ENCODE data around the gene SPATA3. TPM values are rescaled to one million over a fixed set of nuclear protein-coding genes. Genes with fewer than 3 reads are reported as not detected.

SPATA3 gene
- total RNA-seq, 2 experiments from 2014 or later, result 1.1 to 1.3 TPM

DNA sequence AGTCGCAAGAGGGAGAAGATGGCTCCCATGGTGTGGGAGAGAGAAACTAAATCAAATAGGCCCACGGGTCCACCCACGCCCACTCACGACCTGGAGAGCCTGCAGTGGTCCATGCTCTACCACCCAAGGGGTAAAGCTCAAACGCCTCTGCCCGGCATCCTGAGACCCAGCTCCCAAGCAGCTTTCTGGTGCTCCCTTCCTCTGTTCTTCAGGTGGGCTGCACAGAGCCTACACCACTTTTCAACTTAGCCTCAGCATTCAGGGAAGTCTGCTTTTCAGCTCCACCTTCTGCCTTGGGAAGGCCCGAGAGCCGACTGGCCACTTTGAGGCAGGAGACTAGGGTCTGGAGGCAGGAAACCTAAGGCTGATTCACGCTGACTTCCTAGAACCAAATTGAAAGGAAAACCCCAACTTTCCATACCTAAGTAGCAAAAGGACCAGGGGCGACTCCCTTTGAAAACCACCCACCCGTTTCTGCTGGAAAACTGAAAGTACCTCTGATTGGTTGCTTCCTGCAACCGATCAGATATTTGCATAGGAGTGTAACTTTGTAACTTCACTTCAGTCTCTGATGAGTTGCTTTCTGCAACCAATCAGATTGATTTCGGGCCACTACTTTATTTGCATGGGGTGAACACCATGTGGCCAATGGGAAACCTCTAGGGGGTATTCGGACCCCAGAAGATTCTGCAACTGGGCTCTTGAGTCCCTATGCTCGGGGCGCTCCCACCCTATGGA lies 26.8 kb upstream of the SPATA3 start:
- peaks cover 2% of the 10 kb centered on the region for H3K27me3 Mint-ChIP-seq
- POLR2A ChIA-PET, result no interaction called here
- intact Hi-C loops (cut with DNase I, micrococcal nuclease), result no loop called here
- CTCF ChIA-PET, result interaction anchor here (0.6 to 2.0 kb wide), 4 partner anchors 15 to 57 kb away, joined by 3 to 7 read pairs (median 5); no protein-coding TSS in a partner anchor
- ATAC-seq, result peak; percentile 1
- H3K4me3 Mint-ChIP-seq, result no peak overlapping the region
- H3K4me1 Mint-ChIP-seq, result peaks cover 26% of the 10 kb centered on the region
- no peak overlapping the region for H3K27ac Mint-ChIP-seq
- no peaks in the 10 kb centered on the region for H3K9me3 Mint-ChIP-seq (ENCODE audit: low read depth)
- no peaks in the 10 kb centered on the region for H3K36me3 Mint-ChIP-seq (ENCODE audit: low read depth)
- no peak for DNase-seq

DNA sequence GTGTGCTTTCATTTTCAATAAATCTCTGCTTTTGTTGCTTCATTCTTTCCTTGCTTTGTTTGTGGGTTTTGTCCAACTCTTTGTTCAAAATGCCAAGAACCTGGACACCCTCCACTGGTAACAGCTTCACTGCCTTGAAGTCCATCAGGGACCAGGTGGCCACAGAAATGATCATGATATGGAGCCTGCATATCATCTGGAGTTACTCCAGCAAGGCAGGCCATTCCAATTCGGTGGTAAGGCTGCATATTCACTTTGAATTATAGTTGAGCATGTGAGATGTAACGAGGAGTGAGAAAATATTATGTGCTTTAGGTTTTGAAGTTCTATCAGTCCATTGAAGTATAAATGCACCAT lies 26.3 kb upstream of the SPATA3 start:
- Mint-ChIP-seq H3K27me3 (peaks cover 2% of the 10 kb centered on the region), H3K36me3 (ENCODE audit: low read depth) (peaks cover under 1% of the 10 kb centered on the region), H3K27ac (peak overlapping the region; percentile 0), H3K9me3 (ENCODE audit: low read depth) (peaks cover under 1% of the 10 kb centered on the region), H3K4me3 (no peak overlapping the region), H3K4me1 (peaks cover 31% of the 10 kb centered on the region)
- ChIA-PET CTCF (interaction anchor here (0.6 to 0.8 kb wide), 2 partner anchors 39 to 67 kb away, joined by 3 read pairs; no protein-coding TSS in a partner anchor), POLR2A (no interaction called here)
- DNase-seq (no peak), ATAC-seq (no peak)
- intact Hi-C loops (cut with DNase I, micrococcal nuclease), result no loop called here

DNA sequence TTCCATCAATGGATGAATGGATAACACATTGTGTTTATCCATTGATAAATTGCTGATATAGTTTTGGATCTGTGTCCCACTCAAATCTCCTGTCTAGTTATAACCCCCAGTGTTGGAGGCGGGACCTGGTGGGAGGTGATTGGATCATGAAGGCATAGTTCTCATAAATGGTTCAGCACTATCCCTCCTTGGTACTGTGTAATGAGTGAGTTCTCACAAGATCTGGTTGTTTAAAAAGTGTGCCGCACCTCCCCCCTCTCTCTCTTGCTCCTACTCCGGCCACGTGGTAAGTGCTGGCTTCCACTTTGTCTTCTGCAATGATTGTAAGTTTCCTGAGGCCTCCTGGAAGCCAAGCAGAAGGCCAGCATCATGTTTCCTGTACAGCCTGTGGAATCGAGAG lies 23.9 kb upstream of the SPATA3 start:
- intact Hi-C loops (cut with DNase I, micrococcal nuclease), result no loop called here

GRCh38 chr2:230974096-230974913 lies 21.6 kb upstream of the SPATA3 start:
- Mint-ChIP-seq H3K9me3 (ENCODE audit: low read depth) (peaks cover 2% of the 10 kb centered on the region), H3K36me3 (ENCODE audit: low read depth) (peaks cover 1% of the 10 kb centered on the region), H3K4me1 (peaks cover 48% of the 10 kb centered on the region), H3K27me3 (peaks cover 2% of the 10 kb centered on the region), H3K4me3 (peak overlapping the region; percentile 26), H3K27ac (peak overlapping the region; percentile 91)
- POLR2A ChIA-PET, result interaction anchor here (0.6 to 1.0 kb wide), 2 partner anchors 10 to 82 kb away, joined by 3 to 6 read pairs; no protein-coding TSS in a partner anchor
- intact Hi-C loops (cut with DNase I, micrococcal nuclease), result loop anchor here (1.0 kb wide), 3 partner anchors 10 to 50 kb away; no protein-coding TSS in a partner anchor
- peak; percentile 86 for DNase-seq
- CTCF ChIA-PET, result interaction anchor here (0.6 to 3.2 kb wide), 9 partner anchors 10 to 95 kb away, joined by 3 to 15 read pairs (median 6); partner anchors contain the start of gene GPR55
- peak; percentile 92 for ATAC-seq

More for the DNA sequence above, 23.9 kb upstream of the SPATA3 start:
- Mint-ChIP-seq H3K27me3 (peaks cover 4% of the 10 kb centered on the region), H3K4me1 (peaks cover 48% of the 10 kb centered on the region), H3K27ac (no peak overlapping the region), H3K36me3 (ENCODE audit: low read depth) (peaks cover 1% of the 10 kb centered on the region), H3K4me3 (no peak overlapping the region), H3K9me3 (ENCODE audit: low read depth) (peaks cover 2% of the 10 kb centered on the region)
- ChIA-PET CTCF (interaction anchor here (1.1 to 1.4 kb wide), 2 partner anchors 14 to 148 kb away, joined by 3 to 4 read pairs; no protein-coding TSS in a partner anchor), POLR2A (no interaction called here)
- DNase-seq, result no peak
- ATAC-seq, result no peak

- intact Hi-C loops (cut with DNase I, micrococcal nuclease), result no loop called here
- peaks cover 2% of the 10 kb centered on the region for H3K9me3 Mint-ChIP-seq (ENCODE audit: low read depth)
- no peak for DNase-seq
- H3K36me3 Mint-ChIP-seq (ENCODE audit: low read depth), result peaks cover 1% of the 10 kb centered on the region
- POLR2A ChIA-PET, result no interaction called here
- peaks cover 52% of the 10 kb centered on the region for H3K4me1 Mint-ChIP-seq
- H3K27me3 Mint-ChIP-seq, result peaks cover 2% of the 10 kb centered on the region
- ATAC-seq, result no peak
- no peak overlapping the region for H3K4me3 Mint-ChIP-seq
- no peak overlapping the region for H3K27ac Mint-ChIP-seq
- CTCF ChIA-PET, result interaction anchor here (1.3 to 3.2 kb wide), 3 partner anchors 9 to 52 kb away, joined by 3 to 15 read pairs (median 7); partner anchors contain the start of gene GPR55
These were observed 20.0 kb upstream of the SPATA3 start for GRCh38 chr2:230975927-230976326.

DNA sequence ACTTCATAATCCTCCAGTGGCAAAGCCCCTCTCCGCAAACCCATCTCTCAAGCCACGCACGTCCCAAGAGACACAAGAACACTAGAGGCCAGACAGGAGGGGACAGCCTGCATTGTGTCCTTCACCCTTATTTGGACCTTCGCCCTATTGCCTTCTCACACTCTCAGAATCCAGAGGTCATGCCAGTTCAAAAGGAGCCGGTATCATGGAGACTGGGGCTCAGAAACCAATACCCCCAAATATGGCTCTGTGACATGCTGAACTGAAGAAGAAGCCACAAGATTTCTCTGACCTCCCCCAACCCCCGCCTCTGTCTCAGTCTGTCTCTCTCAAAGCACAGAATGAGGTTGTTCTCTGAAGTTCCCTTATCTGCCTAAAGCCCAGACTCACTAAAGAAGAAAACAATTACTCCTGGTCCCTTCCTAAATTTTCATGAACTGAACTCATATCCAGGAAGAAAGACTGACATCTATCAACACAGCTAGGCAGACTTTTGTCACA lies 19.2 kb upstream of the SPATA3 start:
- intact Hi-C loops (cut with DNase I, micrococcal nuclease), result no loop called here
- ChIA-PET POLR2A (interaction anchor here (0.6 kb wide), 1 partner anchor 68 kb away, joined by 3 read pairs; no protein-coding TSS in a partner anchor), CTCF (no interaction called here)
- Mint-ChIP-seq H3K27ac (peak overlapping the region; percentile 30), H3K9me3 (ENCODE audit: low read depth) (peaks cover 2% of the 10 kb centered on the region), H3K4me1 (peaks cover 59% of the 10 kb centered on the region), H3K36me3 (ENCODE audit: low read depth) (peaks cover 1% of the 10 kb centered on the region), H3K4me3 (no peak overlapping the region), H3K27me3 (peaks cover 2% of the 10 kb centered on the region)
- no peak for ATAC-seq
- no peak for DNase-seq

DNA sequence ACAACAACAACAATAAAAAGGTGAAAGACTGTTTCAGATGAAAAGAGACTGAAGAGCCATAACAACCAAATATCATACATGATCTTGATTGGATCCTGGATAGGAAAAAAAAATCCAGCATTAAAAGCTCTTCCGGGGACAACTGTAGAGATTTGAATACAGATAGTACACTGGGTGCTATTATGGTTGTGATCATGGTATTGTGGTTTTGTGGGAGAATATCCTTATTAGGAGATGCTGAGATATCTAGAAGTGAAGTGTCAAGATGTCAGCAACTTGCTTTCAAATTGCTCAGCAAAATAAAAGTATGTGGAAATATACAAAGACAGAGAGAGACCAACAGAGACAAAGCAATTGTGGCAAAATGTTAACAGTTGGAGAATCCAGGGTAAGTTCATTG lies 15.5 kb upstream of the SPATA3 start:
- Mint-ChIP-seq H3K27ac (peak overlapping the region; percentile 4), H3K36me3 (ENCODE audit: low read depth) (no peaks in the 10 kb centered on the region), H3K27me3 (peaks cover 2% of the 10 kb centered on the region), H3K9me3 (ENCODE audit: low read depth) (no peaks in the 10 kb centered on the region), H3K4me3 (no peak overlapping the region), H3K4me1 (peaks cover 65% of the 10 kb centered on the region)
- intact Hi-C loops (cut with DNase I, micrococcal nuclease), result no loop called here
- POLR2A ChIA-PET, result no interaction called here
- no peak for ATAC-seq
- CTCF ChIA-PET, result interaction anchor here (1.3 kb wide), 1 partner anchor 140 kb away, joined by 4 read pairs; no protein-coding TSS in a partner anchor
- no peak for DNase-seq

- peaks cover 66% of the 10 kb centered on the region for H3K4me1 Mint-ChIP-seq
- intact Hi-C loops (cut with DNase I, micrococcal nuclease), result no loop called here
- peak; percentile 60 for DNase-seq
- CTCF ChIA-PET, result interaction anchor here (0.8 kb wide), 1 partner anchor 825 kb away, joined by 3 read pairs; no protein-coding TSS in a partner anchor
- peak overlapping the region; percentile 57 for H3K4me3 Mint-ChIP-seq
- peak; percentile 37 for ATAC-seq
- no peaks in the 10 kb centered on the region for H3K9me3 Mint-ChIP-seq (ENCODE audit: low read depth)
- no peaks in the 10 kb centered on the region for H3K27me3 Mint-ChIP-seq
- no peaks in the 10 kb centered on the region for H3K36me3 Mint-ChIP-seq (ENCODE audit: low read depth)
- peak overlapping the region; percentile 58 for H3K27ac Mint-ChIP-seq
- POLR2A ChIA-PET, result no interaction called here
These were observed 14.2 kb upstream of the SPATA3 start for GRCh38 chr2:230981704-230982103.

DNA sequence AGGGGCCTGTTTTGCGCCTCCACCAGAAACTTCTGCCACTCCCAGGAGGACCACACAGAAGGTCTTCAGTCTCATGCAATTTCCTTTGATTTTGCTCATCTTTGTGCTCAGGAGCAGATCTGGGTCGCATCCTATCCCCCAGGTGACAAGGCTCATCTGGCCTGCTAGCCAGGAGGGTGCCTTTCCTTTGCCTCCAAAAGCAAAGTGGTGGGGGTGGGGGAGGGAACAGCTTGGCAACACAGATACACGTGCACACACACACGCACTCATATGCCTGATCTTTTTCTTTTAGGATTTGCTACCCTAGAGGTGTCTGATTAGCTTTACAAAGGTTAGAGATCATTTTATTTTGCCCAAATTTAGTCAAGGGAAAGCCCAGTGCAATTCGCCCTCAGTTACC lies 13.8 kb upstream of the SPATA3 start:
- intact Hi-C loops (cut with DNase I, micrococcal nuclease), result no loop called here
- Mint-ChIP-seq H3K4me1 (peaks cover 67% of the 10 kb centered on the region), H3K36me3 (ENCODE audit: low read depth) (no peaks in the 10 kb centered on the region), H3K9me3 (ENCODE audit: low read depth) (no peaks in the 10 kb centered on the region), H3K27me3 (no peaks in the 10 kb centered on the region), H3K27ac (peak overlapping the region; percentile 58), H3K4me3 (peak overlapping the region; percentile 57)
- ATAC-seq (no peak), DNase-seq (no peak)
- ChIA-PET CTCF (interaction anchor here (0.7 kb wide), 1 partner anchor 126 kb away, joined by 4 read pairs; no protein-coding TSS in a partner anchor), POLR2A (interaction anchor here (0.7 kb wide), 1 partner anchor 56 kb away, joined by 10 read pairs; no protein-coding TSS in a partner anchor)

DNA sequence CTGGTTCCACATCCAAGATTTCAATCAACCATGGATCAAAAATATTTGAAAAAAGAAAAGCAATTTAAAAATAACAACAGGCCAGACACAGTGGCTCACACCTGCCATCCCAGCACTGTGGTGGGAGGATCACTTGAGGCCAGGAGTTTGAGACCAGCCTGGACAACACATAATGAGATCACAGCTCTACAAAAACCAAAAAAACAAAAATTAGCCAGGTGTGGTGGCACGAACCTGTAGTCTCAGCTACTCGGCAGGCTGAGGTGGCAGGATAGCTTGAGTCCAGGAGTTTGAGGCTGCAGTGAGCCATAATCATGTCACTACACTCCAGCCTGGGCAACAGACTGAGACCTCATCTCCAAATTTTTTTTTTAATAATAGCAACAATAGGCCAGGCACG lies 13.4 kb upstream of the SPATA3 start:
- ChIA-PET CTCF (interaction anchor here (0.7 to 3.3 kb wide), 2 partner anchors 56 to 126 kb away, joined by 4 to 12 read pairs; no protein-coding TSS in a partner anchor), POLR2A (interaction anchor here (0.7 kb wide), 1 partner anchor 56 kb away, joined by 10 read pairs; no protein-coding TSS in a partner anchor)
- Mint-ChIP-seq H3K9me3 (ENCODE audit: low read depth) (no peaks in the 10 kb centered on the region), H3K27ac (no peak overlapping the region), H3K4me3 (peak overlapping the region; percentile 57), H3K4me1 (peaks cover 67% of the 10 kb centered on the region), H3K27me3 (no peaks in the 10 kb centered on the region), H3K36me3 (ENCODE audit: low read depth) (no peaks in the 10 kb centered on the region)
- ATAC-seq (no peak), DNase-seq (no peak)
- intact Hi-C loops (cut with DNase I, micrococcal nuclease), result no loop called here

- POLR2A ChIA-PET, result no interaction called here
These were observed 12.4 kb upstream of the SPATA3 start for GRCh38 chr2:230983566-230983965.

More at GRCh38 chr2:230983566-230983965, 12.4 kb upstream of the SPATA3 start:
- Mint-ChIP-seq H3K4me1 (peaks cover 67% of the 10 kb centered on the region), H3K36me3 (ENCODE audit: low read depth) (no peaks in the 10 kb centered on the region), H3K27me3 (peaks cover 5% of the 10 kb centered on the region), H3K27ac (peak overlapping the region; percentile 58), H3K4me3 (peak overlapping the region; percentile 63), H3K9me3 (ENCODE audit: low read depth) (no peaks in the 10 kb centered on the region)
- intact Hi-C loops (cut with DNase I, micrococcal nuclease), result no loop called here
- CTCF ChIA-PET, result interaction anchor here (0.6 to 3.3 kb wide), 7 partner anchors 9 to 159 kb away, joined by 3 to 15 read pairs (median 7); no protein-coding TSS in a partner anchor
- ATAC-seq, result no peak
- no peak for DNase-seq

Data from activated CD4-positive, alpha-beta T cell treated with anti-CD3 and anti-CD28 coated beads for 36 hours (primary cell).